H1 (cell line): ENCODE measurements around the gene TMEM250. TPM values are rescaled to one million over a fixed set of nuclear protein-coding genes. Genes with fewer than 3 reads are reported as not detected.

ENCODE experiments used
- CTCF ChIA-PET: fragments of 300-600 bp; sonication (Branson Sonifier 250); formaldehyde crosslinking; loops from one replicate; lab custom pipeline; 2021; ENCODE audit not compliant: partially characterized antibody; lab: Charles Lee
- POLR2A ChIA-PET: fragments of 300-600 bp; sonication (Branson Sonifier 250); formaldehyde crosslinking; loops from one replicate; lab custom pipeline; 2021; ENCODE audit warnings: inconsistent platforms; ENCODE audit not compliant: partially characterized antibody; lab: Charles Lee
- DNase-seq, 2 experiments: peaks; one replicate each; pipeline versions ENCODE4 v3.0.0 to v3.0.0-alpha.2; 2010 to 2022; ENCODE audit warnings: low spot score in 2 of 2, low read depth in 1 of 2, mixed read lengths in 1 of 2
- FAIRE-seq: peaks from 2 replicates; lab custom pipeline; 2011; peaks lifted over from hg19 to GRCh38; lab: Jason Lieb, UNC
- H2AFZ ChIP-seq: 2 replicates; pipeline ENCODE4 v1.8.1; 2012; ENCODE audit warnings: low read length, inconsistent platforms
- H2AK5ac ChIP-seq: 2 replicates; pipeline ENCODE4 v1.6.1; 2013; ENCODE audit warnings: low read depth, low read length
- H2BK120ac ChIP-seq: replicated peaks from 2 replicates; pipeline ENCODE3; 2013; ENCODE audit warnings: low read depth, low read length, inconsistent platforms
- H2BK12ac ChIP-seq: 2 replicates; pipeline ENCODE4 v1.6.1; 2013; ENCODE audit warnings: low read depth, low read length
- H2BK15ac ChIP-seq: 2 replicates; pipeline ENCODE4 v1.6.1; 2013; ENCODE audit warnings: low read length
- H2BK20ac ChIP-seq: 2 replicates; pipeline ENCODE4 v1.6.1; 2013; ENCODE audit warnings: low read length
- H2BK5ac ChIP-seq: 2 replicates; pipeline ENCODE4 v1.6.1; 2013; ENCODE audit warnings: low read depth, low read length
- H3K14ac ChIP-seq: 2 replicates; pipeline ENCODE4 v1.6.1; 2013; ENCODE audit warnings: inconsistent platforms; ENCODE audit not compliant: insufficient read length
- H3K18ac ChIP-seq: 2 replicates; pipeline ENCODE4 v1.6.1; 2013; ENCODE audit warnings: low read length; ENCODE audit errors: extremely low read depth
- H3K23ac ChIP-seq: 2 replicates; pipeline ENCODE4 v1.6.1; 2013; ENCODE audit warnings: inconsistent platforms; ENCODE audit not compliant: insufficient read length
- H3K23me2 ChIP-seq: 2 replicates; pipeline ENCODE4 v1.6.1; 2013; ENCODE audit warnings: low read depth, low read length
- H3K27ac ChIP-seq: 2 replicates; pipeline ENCODE4 v1.6.1; 2011; ENCODE audit warnings: low read depth, low read length, inconsistent platforms
- H3K27me3 ChIP-seq, 4 experiments: replicated peaks in 1 of 4; 1 replicate in 1 of 4; 2 replicates in 3 of 4; pipeline versions ENCODE4 v1.6.1 to v1.8.1; 2011 to 2013; ENCODE audit warnings: low read length in 3 of 4, mild to moderate bottlenecking in 3 of 4, inconsistent platforms in 2 of 4, mixed read lengths in 2 of 4, moderate library complexity in 1 of 4; ENCODE audit not compliant: control insufficient read depth in 3 of 4, insufficient read depth in 3 of 4; ENCODE audit errors: extremely low read depth in 1 of 4
- H3K36me3 ChIP-seq, 4 experiments: 2 replicates each; pipeline versions ENCODE4 v1.6.1 to v1.8.1; 2011 to 2013; ENCODE audit warnings: mild to moderate bottlenecking in 4 of 4, low read length in 3 of 4, moderate library complexity in 2 of 4, control low read depth in 1 of 4, inconsistent platforms in 1 of 4; ENCODE audit not compliant: insufficient read depth in 4 of 4, control insufficient read depth in 2 of 4
- H3K4ac ChIP-seq: replicated peaks from 2 replicates; pipeline ENCODE3; 2013; ENCODE audit warnings: low read length, low read depth, mixed read lengths, inconsistent platforms; ENCODE audit not compliant: insufficient read length
- H3K4me1 ChIP-seq, 4 experiments: replicated peaks in 1 of 4; 1 replicate in 1 of 4; 2 replicates in 3 of 4; pipeline versions ENCODE4 v1.6.1 to v1.8.1; 2011 to 2013; ENCODE audit warnings: low read length in 3 of 4, inconsistent platforms in 2 of 4, mixed read lengths in 1 of 4; ENCODE audit not compliant: insufficient read depth in 4 of 4, control insufficient read depth in 3 of 4
- H3K4me2 ChIP-seq, 2 experiments: 2 replicates each; pipeline versions ENCODE4 v1.6.1 to v1.8.1; 2011 to 2013; ENCODE audit warnings: low read depth in 2 of 2, low read length in 2 of 2, control low read depth in 1 of 2, inconsistent platforms in 1 of 2, mild to moderate bottlenecking in 1 of 2; ENCODE audit not compliant: insufficient read depth in 1 of 2
- H3K4me3 ChIP-seq, 4 experiments: fragments of 200-600, 300-600 bp in 1 of 4; sonication (generic), shearing (Covaris generic), sonication (Bioruptor Twin) in 1 of 4; 2 replicates each; pipeline versions ENCODE4 v1.5.1 to v1.8.1; 2011 to 2016; ENCODE audit warnings: low read length in 4 of 4, low read depth in 3 of 4, control low read depth in 2 of 4, inconsistent platforms in 2 of 4, mild to moderate bottlenecking in 2 of 4, mixed read lengths in 1 of 4, moderate library complexity in 1 of 4; ENCODE audit not compliant: insufficient read depth in 2 of 4; ENCODE audit errors: extremely low read depth in 1 of 4
- H3K56ac ChIP-seq: replicated peaks from 2 replicates; pipeline ENCODE3; 2013; ENCODE audit warnings: low read depth, mild to moderate bottlenecking, mixed read lengths, low read length, inconsistent platforms; ENCODE audit not compliant: insufficient read length
- H3K79me1 ChIP-seq: 2 replicates; pipeline ENCODE4 v1.6.1; 2013; ENCODE audit warnings: low read depth, low read length, control low read depth
- H3K79me2 ChIP-seq, 2 experiments: 2 replicates each; pipeline versions ENCODE4 v1.6.1 to v1.8.1; 2012 to 2013; ENCODE audit warnings: low read length in 2 of 2, mild to moderate bottlenecking in 2 of 2, inconsistent platforms in 1 of 2; ENCODE audit not compliant: insufficient read depth in 2 of 2, control insufficient read depth in 1 of 2
- H3K9ac ChIP-seq, 4 experiments: replicated peaks in 1 of 4; 1 replicate in 1 of 4; 2 replicates in 3 of 4; pipeline versions ENCODE4 v1.6.1 to v1.8.1; 2011 to 2013; ENCODE audit warnings: low read depth in 3 of 4, low read length in 3 of 4, control low read depth in 2 of 4, mild to moderate bottlenecking in 2 of 4, moderate library complexity in 2 of 4, inconsistent platforms in 1 of 4; ENCODE audit errors: extremely low read depth in 1 of 4
- H3K9me3 ChIP-seq, 2 experiments: 2 replicates each; pipeline versions ENCODE4 v1.6.1 to v1.8.1; 2012 to 2013; ENCODE audit warnings: mild to moderate bottlenecking in 2 of 2, moderate library complexity in 2 of 2, control low read depth in 1 of 2, inconsistent platforms in 1 of 2, low read depth in 1 of 2, low read length in 1 of 2, mixed read lengths in 1 of 2; ENCODE audit not compliant: insufficient read depth in 2 of 2
- H4K20me1 ChIP-seq, 2 experiments: replicated peaks in 1 of 2; 2 replicates each; pipeline versions ENCODE3 to v1.8.1; 2011 to 2013; ENCODE audit warnings: inconsistent platforms in 2 of 2, low read length in 2 of 2, mild to moderate bottlenecking in 1 of 2; ENCODE audit not compliant: insufficient read depth in 2 of 2, control insufficient read depth in 1 of 2
- H4K5ac ChIP-seq: 2 replicates; pipeline ENCODE4 v1.6.1; 2013; ENCODE audit warnings: low read length, low read depth, mixed read lengths, inconsistent platforms; ENCODE audit not compliant: insufficient read length
- H4K8ac ChIP-seq: 2 replicates; pipeline ENCODE4 v1.8.0; 2013; ENCODE audit warnings: mild to moderate bottlenecking, moderate library complexity, low read length, inconsistent platforms; ENCODE audit not compliant: insufficient read depth; ENCODE audit errors: extremely low read depth
- H4K91ac ChIP-seq: replicated peaks from 2 replicates; pipeline ENCODE3; 2013; ENCODE audit warnings: low read length, mixed read lengths, inconsistent platforms; ENCODE audit not compliant: insufficient read length
- EZH2 ChIP-seq: fragments of 200-600 bp; sonication (generic); IDR thresholded peaks from 2 replicates; pipeline ENCODE4 v1.7.1; 2012; ENCODE audit warnings: low read depth, mild to moderate bottlenecking, moderate library complexity, low read length, inconsistent platforms; ENCODE audit not compliant: severe bottlenecking
- JUND ChIP-seq: IDR thresholded peaks from 2 replicates; pipeline ENCODE4 v1.6.1; 2011; ENCODE audit warnings: mild to moderate bottlenecking, improper control_type of control experiment, low read length
- NANOG ChIP-seq: IDR thresholded peaks from 2 replicates; pipeline ENCODE4 v1.6.1; 2011; ENCODE audit warnings: low read length, low read depth, mild to moderate bottlenecking, inconsistent platforms; ENCODE audit not compliant: insufficient read depth, poor library complexity, severe bottlenecking
- SIN3A ChIP-seq, 2 experiments: IDR thresholded peaks in 1 of 2; conservative IDR thresholded peaks in 1 of 2; 2 replicates each; pipeline ENCODE4 v1.6.1; 2011 to 2012; ENCODE audit warnings: low read length in 2 of 2, improper control_type of control experiment in 1 of 2, low read depth in 1 of 2, mild to moderate bottlenecking in 1 of 2
- TBP ChIP-seq: IDR thresholded peaks from 2 replicates; pipeline ENCODE4 v1.6.1; 2011; ENCODE audit warnings: low read depth, low read length, improper control_type of control experiment
- WGBS, 2 experiments: shearing (Covaris generic) in 1 of 2; methylation state at CpG; one replicate each; pipeline versions ENCODE4 v1.1.6 to v1.1.7; 2013 to 2015; ENCODE audit warnings: low lambda C conversion rate in 2 of 2, mixed read lengths in 2 of 2, inconsistent platforms in 1 of 2, low coverage in 1 of 2, missing lambda C conversion rate in 1 of 2; ENCODE audit not compliant: insufficient replicate concordance in 2 of 2, insufficient coverage in 1 of 2, insufficient read length in 1 of 2; ENCODE audit errors: extremely low coverage in 1 of 2, missing lambda C conversion rate in 1 of 2; 5-methylcytosine and 5-hydroxymethylcytosine counted together
- polyA plus RNA-seq, 7 experiments: library from polyadenylated mRNA; depleted of rRNA in 3 of 7; stranded (reverse) in 5 of 7; unstranded in 2 of 7; fragments of >200 nt in 5 of 7; fragments of 200-250 nt in 2 of 7; gene quantifications; 1 replicate in 5 of 7; 2 replicates in 1 of 7; 4 replicates in 1 of 7; pipeline versions ENCODE4 v1.2.1 to v1.2.3, GENCODE V29; 2011 to 2013; ENCODE audit warnings: missing spikeins in 2 of 7, mixed read lengths in 2 of 7
- total RNA-seq: library from RNA; stranded (reverse); fragmentation: NEBNext Ultra II Directional; extraction: Animal tissue kit (Norgen Biotek cat#: 25700); gene quantifications from 2 replicates; pipeline ENCODE4 v1.2.1, GENCODE V29; 2021
- TF ChIP-seq, protein P1 (sequence below): IDR thresholded peaks from 2 replicates; pipeline ENCODE4 v1.6.1; 2012; ENCODE audit warnings: low read length, inconsistent platforms

The TMEM250 gene
- total and polyA plus RNA-seq, 2 of the 8 experiments (the other 6 are each of a cell fraction or from before 2014, with no cell fraction given), result 22.3 to 34.9 TPM

DNA sequence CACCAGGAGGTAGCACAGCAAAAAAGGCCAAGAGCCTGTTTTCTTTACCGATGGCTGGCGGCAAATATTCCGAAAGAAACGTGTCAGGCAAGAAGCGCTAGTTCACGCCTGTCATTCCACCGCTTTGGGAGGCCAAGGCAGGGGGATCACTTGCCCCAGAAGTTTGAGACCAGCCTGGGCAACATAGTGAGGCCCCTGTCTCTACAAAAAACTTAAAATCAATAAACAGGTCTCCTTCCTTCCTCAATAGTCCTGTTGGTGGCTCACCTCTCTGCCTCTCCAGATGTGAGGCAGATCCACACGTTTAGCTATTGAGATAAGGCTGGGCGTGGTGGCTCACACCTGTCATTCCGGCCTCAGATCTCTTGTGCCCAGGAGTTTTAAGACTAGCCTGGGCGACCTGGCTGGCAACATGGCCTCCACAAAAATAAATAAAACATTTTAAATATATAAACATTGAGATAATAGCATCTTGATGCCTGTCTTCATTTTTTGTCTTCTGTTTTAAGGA is 1.3 kb upstream of the TMEM250 start:
- Histone ChIP-seq H3K9ac (no peak overlapping the region), H3K4ac (no peak overlapping the region), H3K4me1 (peaks cover 0 to 15% (median 7%) of the 10 kb centered on the region in 4 experiments; a peak in 6 of 7 replicates), H3K27me3 (no peaks in the 10 kb centered on the region), H4K8ac (no peak overlapping the region), H3K27ac (no peak overlapping the region), H2BK12ac (0 out of 2 replicates have a peak overlapping the region, but pooled peaks have one; percentile 9), H3K9me3 (no peaks in the 10 kb centered on the region), H4K20me1 (peaks cover 0 to 5% of the 10 kb centered on the region in 2 experiments), H3K36me3 (peaks cover 0 to 12% (median 4%) of the 10 kb centered on the region in 4 experiments; a peak in 5 of 8 replicates), H2BK5ac (no peak overlapping the region), H3K14ac (no peak overlapping the region), H3K79me1 (0 out of 2 replicates have a peak, but pooled peaks cover 3% of the 10 kb centered on the region), H3K79me2 (peaks cover 0 to 7% of the 10 kb centered on the region in 2 experiments; a peak in 1 of 4 replicates), H2AFZ (no peak overlapping the region), H3K4me3 (peak overlapping the region; percentile 50 to 79 (median 56); a peak in 5 of 8 replicates), H2BK15ac (no peak overlapping the region), H2AK5ac (no peak overlapping the region), H3K18ac (no peak overlapping the region; the same call in 1 of the 2 replicates), H2BK20ac (no peak overlapping the region), H3K23ac (no peak overlapping the region), H3K23me2 (peaks cover 2% of the 10 kb centered on the region; the same call in 1 of the 2 replicates), H4K5ac (peak overlapping the region; percentile 48), H3K56ac (no peak overlapping the region), H4K91ac (no peak overlapping the region), H3K4me2 (peak overlapping the region; percentile 63 to 75), H2BK120ac (no peak overlapping the region)
- DNase-seq, result no peak
- FAIRE-seq, result no peak
- no peak for TF ChIP-seq JUND
- no peak for TF ChIP-seq EZH2
- TF ChIP-seq TBP, result no peak
- no peak for TF ChIP-seq SIN3A (conservative IDR thresholded peaks at IDR 0.05 in 1 of 2, IDR thresholded peaks at IDR 0.05 in 1 of 2; ENCODE audit: low read depth in 1 of 2, low read length in 2 of 2)
- TF ChIP-seq, protein P1, sequence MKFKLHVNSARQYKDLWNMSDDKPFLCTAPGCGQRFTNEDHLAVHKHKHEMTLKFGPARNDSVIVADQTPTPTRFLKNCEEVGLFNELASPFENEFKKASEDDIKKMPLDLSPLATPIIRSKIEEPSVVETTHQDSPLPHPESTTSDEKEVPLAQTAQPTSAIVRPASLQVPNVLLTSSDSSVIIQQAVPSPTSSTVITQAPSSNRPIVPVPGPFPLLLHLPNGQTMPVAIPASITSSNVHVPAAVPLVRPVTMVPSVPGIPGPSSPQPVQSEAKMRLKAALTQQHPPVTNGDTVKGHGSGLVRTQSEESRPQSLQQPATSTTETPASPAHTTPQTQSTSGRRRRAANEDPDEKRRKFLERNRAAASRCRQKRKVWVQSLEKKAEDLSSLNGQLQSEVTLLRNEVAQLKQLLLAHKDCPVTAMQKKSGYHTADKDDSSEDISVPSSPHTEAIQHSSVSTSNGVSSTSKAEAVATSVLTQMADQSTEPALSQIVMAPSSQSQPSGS, result no peak
- no peak for TF ChIP-seq NANOG
- ChIA-PET POLR2A (interaction anchor here (0.8 to 4.5 kb wide), 5 partner anchors 14 to 158 kb away, joined by 3 to 40 read pairs (median 3); partner anchors contain the start of genes NACC2 and UBAC1), CTCF (interaction anchor here (1.1 to 6.2 kb wide), 4 partner anchors 20 to 151 kb away, joined by 3 to 98 read pairs (median 4); no protein-coding TSS in a partner anchor)
- WGBS, 2 experiments, result 77% methylated on average over 11 of the region's 11 CpGs; no CpG with 5 or more reads in 1 of the 2 experiments
